Measurements from ENCODE around the gene TMEM185A.

The TMEM185A gene

DNA sequence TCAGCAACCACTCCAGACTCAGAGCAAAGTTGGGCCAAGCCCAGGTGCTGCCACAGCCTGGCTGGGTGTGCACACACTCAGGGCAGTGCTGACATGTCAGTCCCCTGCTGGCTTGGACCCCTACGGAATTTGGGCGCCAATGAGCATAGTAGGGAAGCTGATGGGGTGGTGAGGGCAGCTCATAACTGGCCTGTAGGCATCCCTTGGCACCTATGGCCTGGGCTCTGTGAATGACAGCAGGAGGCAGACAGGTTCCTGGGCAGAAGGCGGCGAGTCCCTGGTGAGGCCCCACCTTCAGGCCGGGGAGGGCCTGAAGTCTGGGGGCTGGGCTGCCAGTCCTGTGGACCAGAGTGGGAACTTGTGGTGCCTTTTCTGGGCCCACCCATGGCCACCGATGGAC lies 15.9 kb upstream of the TMEM185A start:
- Histone ChIP-seq H3K27ac (replicated peaks) (no peak overlapping the region), H3K27me3 (ENCODE audit: insufficient read depth, poor library complexity, severe bottlenecking) (no peaks in the 10 kb centered on the region), H3K4me3 (replicated peaks; ENCODE audit: insufficient read depth, low read length) (no peak overlapping the region)
- TF ChIP-seq SPI1 (IDR thresholded peaks at IDR 0.05; ENCODE audit: borderline replicate concordance, low read depth) (no peak), REST (IDR thresholded peaks at IDR 0.05; ENCODE audit: insufficient replicate concordance, low read depth) (no peak), POLR2AphosphoS5 (IDR thresholded peaks at IDR 0.05; ENCODE audit: low read depth) (no peak), GABPA (IDR thresholded peaks at IDR 0.05; ENCODE audit: low read depth) (no peak)
- TF ChIP-seq, protein P1, sequence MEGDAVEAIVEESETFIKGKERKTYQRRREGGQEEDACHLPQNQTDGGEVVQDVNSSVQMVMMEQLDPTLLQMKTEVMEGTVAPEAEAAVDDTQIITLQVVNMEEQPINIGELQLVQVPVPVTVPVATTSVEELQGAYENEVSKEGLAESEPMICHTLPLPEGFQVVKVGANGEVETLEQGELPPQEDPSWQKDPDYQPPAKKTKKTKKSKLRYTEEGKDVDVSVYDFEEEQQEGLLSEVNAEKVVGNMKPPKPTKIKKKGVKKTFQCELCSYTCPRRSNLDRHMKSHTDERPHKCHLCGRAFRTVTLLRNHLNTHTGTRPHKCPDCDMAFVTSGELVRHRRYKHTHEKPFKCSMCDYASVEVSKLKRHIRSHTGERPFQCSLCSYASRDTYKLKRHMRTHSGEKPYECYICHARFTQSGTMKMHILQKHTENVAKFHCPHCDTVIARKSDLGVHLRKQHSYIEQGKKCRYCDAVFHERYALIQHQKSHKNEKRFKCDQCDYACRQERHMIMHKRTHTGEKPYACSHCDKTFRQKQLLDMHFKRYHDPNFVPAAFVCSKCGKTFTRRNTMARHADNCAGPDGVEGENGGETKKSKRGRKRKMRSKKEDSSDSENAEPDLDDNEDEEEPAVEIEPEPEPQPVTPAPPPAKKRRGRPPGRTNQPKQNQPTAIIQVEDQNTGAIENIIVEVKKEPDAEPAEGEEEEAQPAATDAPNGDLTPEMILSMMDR (IDR thresholded peaks at IDR 0.05; ENCODE audit: insufficient read depth, low read length): no peak
- DNase-seq (ENCODE audit: low read depth in 1 of 2, low spot score in 1 of 2): no peak

DNA sequence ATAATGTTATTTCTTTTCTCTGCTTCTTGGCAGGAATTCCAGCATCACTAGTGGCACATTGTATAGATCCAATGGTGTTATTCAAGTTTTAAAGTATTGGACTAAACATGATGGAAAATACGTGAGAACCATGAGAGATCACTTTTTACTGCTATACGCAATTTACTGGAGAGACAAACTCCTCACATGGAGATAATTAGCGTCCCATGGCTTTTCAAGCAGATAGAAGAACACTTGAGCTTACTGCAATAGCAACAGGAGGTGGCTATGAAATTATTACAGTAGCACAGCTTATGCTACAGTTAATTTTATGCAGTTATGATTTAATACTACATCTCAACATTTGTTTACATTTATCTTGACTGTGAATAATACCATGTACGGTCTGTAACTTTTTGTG lies 11.9 kb upstream of the TMEM185A start:
- DNase-seq (ENCODE audit: low read depth in 1 of 2, low spot score in 1 of 2): no peak
- TF ChIP-seq POLR2AphosphoS5 (IDR thresholded peaks at IDR 0.05; ENCODE audit: low read depth) (no peak), REST (IDR thresholded peaks at IDR 0.05; ENCODE audit: insufficient replicate concordance, low read depth) (no peak), SPI1 (IDR thresholded peaks at IDR 0.05; ENCODE audit: borderline replicate concordance, low read depth) (no peak), GABPA (IDR thresholded peaks at IDR 0.05; ENCODE audit: low read depth) (no peak)
- TF ChIP-seq, protein P1 (IDR thresholded peaks at IDR 0.05; ENCODE audit: insufficient read depth, low read length): no peak
- Histone ChIP-seq H3K27ac (replicated peaks) (no peak overlapping the region), H3K4me3 (replicated peaks; ENCODE audit: insufficient read depth, low read length) (no peak overlapping the region), H3K27me3 (ENCODE audit: insufficient read depth, poor library complexity, severe bottlenecking) (no peaks in the 10 kb centered on the region)

- no peaks in the 10 kb centered on the region for H3K27me3 ChIP-seq (ENCODE audit: insufficient read depth, poor library complexity, severe bottlenecking)
- H3K27ac ChIP-seq (replicated peaks): no peak overlapping the region
- no peak overlapping the region for H3K4me3 ChIP-seq (replicated peaks; ENCODE audit: insufficient read depth, low read length)
- DNase-seq (ENCODE audit: low read depth in 1 of 2, low spot score in 1 of 2): no peak
- no peak for TF ChIP-seq SPI1 (IDR thresholded peaks at IDR 0.05; ENCODE audit: borderline replicate concordance, low read depth)
- TF ChIP-seq GABPA (IDR thresholded peaks at IDR 0.05; ENCODE audit: low read depth): no peak
Observed at GRCh38 chrX:149641835-149642234, 10.2 kb upstream of the TMEM185A start.

DNA sequence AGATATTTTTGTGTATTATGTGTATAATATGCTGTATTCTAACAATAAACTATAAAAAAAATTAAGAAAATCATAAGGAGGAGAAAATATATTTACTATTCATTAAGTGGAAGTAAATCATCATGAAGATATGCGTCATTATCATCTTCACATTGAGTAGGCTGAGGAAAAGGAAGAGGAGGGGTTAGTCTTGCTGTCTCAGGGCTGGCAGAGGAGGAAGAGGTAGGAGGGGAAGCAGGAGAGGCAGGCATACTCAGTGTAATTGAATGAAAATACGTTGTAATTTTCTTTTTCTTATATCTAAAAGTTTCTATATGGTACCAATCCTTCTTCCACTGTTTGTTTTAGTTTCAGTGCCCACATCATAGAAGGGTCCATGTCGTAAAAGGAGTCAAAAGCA lies 9.8 kb upstream of the TMEM185A start:
- TF ChIP-seq SPI1 (IDR thresholded peaks at IDR 0.05; ENCODE audit: borderline replicate concordance, low read depth) (no peak), REST (IDR thresholded peaks at IDR 0.05; ENCODE audit: insufficient replicate concordance, low read depth) (no peak), POLR2AphosphoS5 (IDR thresholded peaks at IDR 0.05; ENCODE audit: low read depth) (no peak)
- TF ChIP-seq, protein P1 (IDR thresholded peaks at IDR 0.05; ENCODE audit: insufficient read depth, low read length): no peak
- Histone ChIP-seq H3K4me3 (replicated peaks; ENCODE audit: insufficient read depth, low read length) (no peak overlapping the region), H3K27me3 (ENCODE audit: insufficient read depth, poor library complexity, severe bottlenecking) (no peaks in the 10 kb centered on the region), H3K27ac (replicated peaks) (no peak overlapping the region)
- no peak for DNase-seq (ENCODE audit: low read depth in 1 of 2, low spot score in 1 of 2)
